Lower lobe of right lung (tissue), 2 donors: ENCODE data around the gene GALNT13. TPM values are rescaled to one million over a fixed set of nuclear protein-coding genes. Genes with fewer than 3 reads are reported as not detected.

Experiments used
- ATAC-seq, 2 donors: fragments of 200-7000 bp; cut with Tn5 transposase; one replicate each; pipeline ENCODE4 v1.9.1; 2020 to 2022; ENCODE audit warnings: mild to moderate bottlenecking in 2 of 2, moderate library complexity in 2 of 2
- DNase-seq: peaks from one replicate; pipeline ENCODE4 v3.0.0-alpha.2; 2020
- H3K27ac ChIP-seq: fragments of 200-600 bp; one replicate; pipeline ENCODE4 v1.8.0; 2022
- H3K27me3 ChIP-seq: fragments of 200-600 bp; one replicate; pipeline ENCODE4 v1.8.0; 2022; ENCODE audit warnings: low read depth
- H3K36me3 ChIP-seq: fragments of 200-600 bp; one replicate; pipeline ENCODE4 v1.8.0; 2022; ENCODE audit warnings: mild to moderate bottlenecking
- H3K4me1 ChIP-seq: fragments of 200-600 bp; one replicate; pipeline ENCODE4 v1.8.0; 2022
- H3K4me3 ChIP-seq: fragments of 200-600 bp; one replicate; pipeline ENCODE4 v1.8.0; 2022; ENCODE audit warnings: mild to moderate bottlenecking
- H3K9me3 ChIP-seq: fragments of 200-600 bp; one replicate; pipeline ENCODE4 v1.8.0; 2022
- intact Hi-C: fragments of 100-400 bp; cut with DNase I; formaldehyde crosslinking; loops from one replicate; pipeline ENCODE4 v1.11.0; 2022
- total RNA-seq: library from RNA; stranded (reverse); fragmentation: NEBNext Ultra II Directional; extraction: Animal tissue kit (Norgen Biotek cat#: 25700); gene quantifications from one replicate; pipeline ENCODE4 v1.2.1, GENCODE V29; 2021
- TF ChIP-seq, protein P1 (sequence below): fragments of 200-600 bp; IDR thresholded peaks from one replicate; pipeline ENCODE4 v1.8.0; 2022; ENCODE audit warnings: antibody characterized with exemption, mild to moderate bottlenecking
- donor health status: DM: no; HTN: yes; CAD: no; lungs with severe emphysema.

The GALNT13 gene
- total RNA-seq, 1 donor from 2014 or later = 2.4 TPM

- H3K9me3 ChIP-seq = no peaks in the 10 kb centered on the region
- intact Hi-C loops = no loop called here
- no peaks in the 10 kb centered on the region for H3K4me1 ChIP-seq
- no peak overlapping the region for H3K27ac ChIP-seq
- H3K27me3 ChIP-seq = no peaks in the 10 kb centered on the region
- H3K36me3 ChIP-seq = no peaks in the 10 kb centered on the region
- TF ChIP-seq, protein P1, sequence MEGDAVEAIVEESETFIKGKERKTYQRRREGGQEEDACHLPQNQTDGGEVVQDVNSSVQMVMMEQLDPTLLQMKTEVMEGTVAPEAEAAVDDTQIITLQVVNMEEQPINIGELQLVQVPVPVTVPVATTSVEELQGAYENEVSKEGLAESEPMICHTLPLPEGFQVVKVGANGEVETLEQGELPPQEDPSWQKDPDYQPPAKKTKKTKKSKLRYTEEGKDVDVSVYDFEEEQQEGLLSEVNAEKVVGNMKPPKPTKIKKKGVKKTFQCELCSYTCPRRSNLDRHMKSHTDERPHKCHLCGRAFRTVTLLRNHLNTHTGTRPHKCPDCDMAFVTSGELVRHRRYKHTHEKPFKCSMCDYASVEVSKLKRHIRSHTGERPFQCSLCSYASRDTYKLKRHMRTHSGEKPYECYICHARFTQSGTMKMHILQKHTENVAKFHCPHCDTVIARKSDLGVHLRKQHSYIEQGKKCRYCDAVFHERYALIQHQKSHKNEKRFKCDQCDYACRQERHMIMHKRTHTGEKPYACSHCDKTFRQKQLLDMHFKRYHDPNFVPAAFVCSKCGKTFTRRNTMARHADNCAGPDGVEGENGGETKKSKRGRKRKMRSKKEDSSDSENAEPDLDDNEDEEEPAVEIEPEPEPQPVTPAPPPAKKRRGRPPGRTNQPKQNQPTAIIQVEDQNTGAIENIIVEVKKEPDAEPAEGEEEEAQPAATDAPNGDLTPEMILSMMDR = no peak
- no peak for DNase-seq
- no peak overlapping the region for H3K4me3 ChIP-seq
- ATAC-seq = no peak
Measured at GRCh38 chr2:154477319-154477718, 605.6 kb downstream of the GALNT13 start.

DNA sequence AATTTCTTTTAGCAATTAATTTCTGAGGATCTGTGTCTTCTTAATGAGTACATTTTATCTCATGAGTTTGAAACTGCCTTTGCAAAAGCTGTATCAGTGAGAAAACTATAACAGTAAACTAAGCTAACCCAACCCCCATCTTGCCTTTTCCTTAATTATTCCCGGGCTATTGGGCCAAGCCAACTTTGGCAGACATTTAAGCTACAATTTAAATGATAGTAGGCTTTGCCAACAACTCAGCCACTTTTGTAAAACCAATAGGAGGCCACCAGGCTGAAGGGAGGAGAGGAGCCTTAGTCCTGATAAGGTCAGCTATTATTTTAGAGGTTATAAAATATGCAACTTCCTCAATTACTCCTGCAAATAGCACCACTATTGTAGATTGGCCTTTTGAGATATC is 608.8 kb downstream of the GALNT13 start:
- Histone ChIP-seq H3K27ac (no peak overlapping the region), H3K27me3 (no peaks in the 10 kb centered on the region), H3K4me1 (no peaks in the 10 kb centered on the region), H3K36me3 (no peaks in the 10 kb centered on the region), H3K4me3 (no peak overlapping the region), H3K9me3 (no peaks in the 10 kb centered on the region)
- intact Hi-C loops = no loop called here
- TF ChIP-seq, protein P1 = no peak
- ATAC-seq (no peak), DNase-seq (no peak)

DNA sequence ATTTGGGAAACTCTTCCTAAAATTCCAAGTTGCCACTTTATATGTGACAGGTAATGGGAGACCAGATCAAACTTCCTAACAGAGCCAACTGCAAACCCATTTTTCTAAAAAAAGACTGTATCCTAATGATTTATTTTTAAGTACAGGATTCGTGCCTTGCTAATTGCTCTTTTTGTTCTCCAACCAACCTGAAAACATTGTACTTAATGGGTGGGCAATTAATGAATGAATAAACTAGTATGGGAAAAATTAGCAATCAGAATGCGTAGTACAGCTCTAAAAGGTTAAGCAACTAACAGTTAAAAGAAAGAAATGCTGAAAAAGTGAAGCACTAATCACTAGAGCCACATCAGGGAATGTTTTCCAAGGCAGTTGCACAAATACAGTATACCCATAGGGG is 609.6 kb downstream of the GALNT13 start:
- TF ChIP-seq, protein P1 = no peak
- Histone ChIP-seq H3K9me3 (no peaks in the 10 kb centered on the region), H3K27me3 (no peaks in the 10 kb centered on the region), H3K36me3 (no peaks in the 10 kb centered on the region), H3K27ac (no peak overlapping the region), H3K4me3 (no peak overlapping the region), H3K4me1 (no peaks in the 10 kb centered on the region)
- no peak for DNase-seq
- intact Hi-C loops = no loop called here
- no peak for ATAC-seq

- Histone ChIP-seq H3K4me3 (no peak overlapping the region), H3K27ac (no peak overlapping the region), H3K27me3 (no peaks in the 10 kb centered on the region), H3K4me1 (no peaks in the 10 kb centered on the region), H3K36me3 (no peaks in the 10 kb centered on the region), H3K9me3 (no peaks in the 10 kb centered on the region)
- DNase-seq (no peak), ATAC-seq (no peak)
- TF ChIP-seq, protein P1 = no peak
- intact Hi-C loops = no loop called here
Measured at GRCh38 chr2:154484338-154485099, 612.8 kb downstream of the GALNT13 start.

- H3K27me3 ChIP-seq = no peaks in the 10 kb centered on the region
- ATAC-seq (no peak), DNase-seq (no peak)
- H3K9me3 ChIP-seq = no peaks in the 10 kb centered on the region
- TF ChIP-seq, protein P1 = no peak
- no peaks in the 10 kb centered on the region for H3K4me1 ChIP-seq
- intact Hi-C loops = no loop called here
- H3K36me3 ChIP-seq = no peaks in the 10 kb centered on the region
- H3K27ac ChIP-seq = no peak overlapping the region
- H3K4me3 ChIP-seq = no peak overlapping the region
Measured at GRCh38 chr2:154488801-154489200, 617.1 kb downstream of the GALNT13 start.
